Right lobe of liver (tissue), 6 donors: Measurements from ENCODE around the gene SWAP70. TPM values are rescaled to one million over a fixed set of nuclear protein-coding genes. Genes with fewer than 3 reads are reported as not detected.
A peak's percentile ranks its signal among the peaks of the same experiment; 100 is the strongest.

Experiments used
- ATAC-seq, 4 donors: fragments of 200-7000 bp; cut with Tn5 transposase; one replicate each; pipeline ENCODE4 v1.9.1; 2020; ENCODE audit warnings: mild to moderate bottlenecking in 4 of 4, moderate library complexity in 4 of 4
- DNase-seq, 3 donors: peaks; one replicate each; pipeline ENCODE4 v3.0.0-alpha.2; 2020
- H3K27ac ChIP-seq, 3 donors: fragments of 200-600 bp; one replicate each; pipeline ENCODE4 v1.8.0; 2022
- H3K27me3 ChIP-seq, 2 donors: fragments of 200-600 bp; one replicate each; pipeline ENCODE4 v1.8.0; 2022
- H3K36me3 ChIP-seq, 4 donors: fragments of 200-600 bp; sonication (generic) in 1 of 4; one replicate each; pipeline versions ENCODE4 v1.5.1 to v1.8.0; 2017 to 2022; ENCODE audit warnings: control low read depth in 1 of 4
- H3K4me1 ChIP-seq, 4 donors: fragments of 200-600 bp; sonication (generic) in 1 of 4; one replicate each; pipeline versions ENCODE4 v1.5.1 to v1.8.0; 2017 to 2022; ENCODE audit warnings: control low read depth in 1 of 4
- H3K4me3 ChIP-seq, 3 donors: fragments of 200-600 bp; one replicate each; pipeline ENCODE4 v1.8.0; 2022
- H3K9me3 ChIP-seq, 4 donors: fragments of 200-600 bp; sonication (generic) in 1 of 4; one replicate each; pipeline versions ENCODE4 v1.5.1 to v1.8.0; 2017 to 2022; ENCODE audit warnings: control low read depth in 1 of 4
- POLR2A ChIP-seq: fragments of 450-650 bp; IDR thresholded peaks from one replicate; pipeline ENCODE4 v1.6.1; 2017; ENCODE audit warnings: antibody characterized with exemption, mild to moderate bottlenecking
- WGBS: methylation state at CpG from one replicate; pipeline ENCODE4 v1.1.6; 2018; ENCODE audit warnings: low coverage, low lambda C conversion rate; ENCODE audit not compliant: insufficient coverage; ENCODE audit errors: missing lambda C conversion rate; 5-methylcytosine and 5-hydroxymethylcytosine counted together
- intact Hi-C, 2 donors: fragments of 100-400 bp; cut with DNase I; formaldehyde crosslinking; loops; one replicate each; pipeline versions ENCODE4 v1.11.2 to v1.14.1; 2022
- total RNA-seq, 6 experiments: library from RNA; depleted of rRNA in 2 of 6; stranded (reverse); fragments of >200 nt in 2 of 6; fragmentation: NEBNext Ultra II Directional in 3 of 6; extraction: Animal tissue kit (Norgen Biotek cat#: 25700) in 3 of 6; gene quantifications; one replicate each; pipeline versions ENCODE4 v1.1.0 to v1.2.4, GENCODE V29; 2016 to 2023
- TF ChIP-seq, protein P1 (sequence below), 4 donors: fragments of 200-600 bp in 3 of 4; fragments of 450-650 bp in 1 of 4; IDR thresholded peaks; one replicate each; pipeline versions ENCODE4 v1.5.1 to v1.8.0; 2016 to 2022; ENCODE audit warnings: antibody characterized with exemption in 4 of 4, mild to moderate bottlenecking in 2 of 4
- donor health status: DM: no; HTN: yes; CAD: no.
- donor health status: DM: no; HTN: no; CAD: no.
- donor health status: DM: no; HTN: no; CAD: no.
- donor health status: DM: no; HTN: yes; CAD: no.
- donor health status: DM: no; HTN: yes; CAD: no.

The SWAP70 gene
- total RNA-seq, 6 experiments from 2014 or later: 3.2 to 13.5 (median 7.4) TPM

DNA sequence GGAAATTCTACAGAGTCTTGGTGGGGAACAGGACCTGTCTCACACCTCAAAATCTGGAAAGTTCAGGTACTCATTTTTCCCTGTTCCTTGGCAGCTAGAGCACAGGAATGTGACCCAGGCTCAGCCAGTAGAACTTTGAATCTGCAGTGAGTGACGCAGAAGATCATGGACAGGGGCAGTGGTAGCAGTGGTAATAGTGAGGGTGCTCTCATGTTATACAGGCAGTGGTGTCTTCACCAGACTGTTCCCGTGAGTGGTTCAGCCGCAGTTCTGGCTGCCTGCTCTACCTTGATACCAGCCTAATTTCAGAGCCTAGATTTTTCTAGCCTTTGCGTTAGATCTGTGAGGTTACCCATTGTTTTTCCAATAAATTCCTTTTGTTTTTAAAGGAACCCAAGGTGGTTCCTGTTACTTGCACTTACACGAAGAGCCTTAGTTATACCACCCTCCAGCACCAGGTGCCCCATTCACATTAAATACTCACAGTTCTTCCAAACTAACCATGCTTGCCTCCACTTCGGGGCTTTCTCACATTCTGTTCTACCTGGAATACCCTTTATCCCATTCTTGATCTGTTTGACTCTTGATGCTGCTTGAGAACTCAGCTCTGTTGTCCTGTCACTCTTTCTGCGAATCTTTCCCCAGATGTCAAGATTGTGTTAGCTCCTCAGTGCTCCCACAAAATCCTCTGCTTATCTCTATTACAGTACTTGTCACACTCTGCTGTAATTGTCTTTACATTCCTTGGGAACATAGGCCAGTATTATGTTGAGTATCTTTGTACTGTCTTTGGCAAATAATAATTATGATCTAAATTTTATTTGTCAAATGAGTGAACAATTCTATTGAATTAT is 47.8 kb downstream of the SWAP70 start:
- H3K9me3 ChIP-seq: no peaks in the 10 kb centered on the region
- ATAC-seq (no peak), DNase-seq (no peak)
- intact Hi-C loops: no loop called here
- H3K27me3 ChIP-seq: no peaks in the 10 kb centered on the region
- H3K4me1 ChIP-seq: no peaks in the 10 kb centered on the region
- no peak overlapping the region for H3K4me3 ChIP-seq
- whole genome bisulfite sequencing: 69% methylated on average over 6 of the region's 7 CpGs
- H3K36me3 ChIP-seq: no peaks in the 10 kb centered on the region
- TF ChIP-seq, protein P1, sequence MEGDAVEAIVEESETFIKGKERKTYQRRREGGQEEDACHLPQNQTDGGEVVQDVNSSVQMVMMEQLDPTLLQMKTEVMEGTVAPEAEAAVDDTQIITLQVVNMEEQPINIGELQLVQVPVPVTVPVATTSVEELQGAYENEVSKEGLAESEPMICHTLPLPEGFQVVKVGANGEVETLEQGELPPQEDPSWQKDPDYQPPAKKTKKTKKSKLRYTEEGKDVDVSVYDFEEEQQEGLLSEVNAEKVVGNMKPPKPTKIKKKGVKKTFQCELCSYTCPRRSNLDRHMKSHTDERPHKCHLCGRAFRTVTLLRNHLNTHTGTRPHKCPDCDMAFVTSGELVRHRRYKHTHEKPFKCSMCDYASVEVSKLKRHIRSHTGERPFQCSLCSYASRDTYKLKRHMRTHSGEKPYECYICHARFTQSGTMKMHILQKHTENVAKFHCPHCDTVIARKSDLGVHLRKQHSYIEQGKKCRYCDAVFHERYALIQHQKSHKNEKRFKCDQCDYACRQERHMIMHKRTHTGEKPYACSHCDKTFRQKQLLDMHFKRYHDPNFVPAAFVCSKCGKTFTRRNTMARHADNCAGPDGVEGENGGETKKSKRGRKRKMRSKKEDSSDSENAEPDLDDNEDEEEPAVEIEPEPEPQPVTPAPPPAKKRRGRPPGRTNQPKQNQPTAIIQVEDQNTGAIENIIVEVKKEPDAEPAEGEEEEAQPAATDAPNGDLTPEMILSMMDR (IDR thresholded peaks at IDR 0.05): no peak
- TF ChIP-seq POLR2A: no peak
- no peak overlapping the region for H3K27ac ChIP-seq

DNA sequence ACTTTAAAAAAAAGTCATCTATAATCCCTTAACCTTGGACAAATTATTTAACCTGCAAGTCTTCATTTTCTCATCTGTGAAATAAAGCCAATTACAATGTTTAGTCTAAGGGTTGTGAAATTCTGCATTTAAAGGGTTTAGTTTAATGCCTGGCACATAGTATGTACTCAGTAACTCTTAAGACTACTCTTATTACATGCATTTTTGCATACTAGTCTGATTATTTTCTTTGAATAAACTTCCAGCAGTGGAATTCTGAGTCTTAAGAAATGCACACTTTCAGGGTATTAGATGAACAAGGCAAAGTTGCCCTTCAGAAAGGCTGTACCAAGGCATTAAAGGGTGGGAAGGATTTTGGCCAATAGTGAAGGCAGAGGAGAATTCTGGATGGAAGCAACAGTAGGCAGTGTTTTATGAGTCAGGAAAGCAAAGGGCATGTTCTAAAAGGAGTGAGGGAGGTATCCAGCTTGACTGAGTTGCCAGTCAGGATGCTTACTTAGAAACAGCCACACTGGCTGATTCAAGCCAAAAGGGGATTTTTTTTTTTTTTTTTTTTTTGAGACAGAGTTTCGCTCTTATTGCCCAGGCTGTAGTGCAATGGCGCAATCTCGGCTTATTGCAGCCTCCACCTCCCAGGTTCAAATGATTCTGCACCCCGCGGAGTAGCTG is 50.5 kb downstream of the SWAP70 start:
- H3K27ac ChIP-seq: no peak overlapping the region
- H3K9me3 ChIP-seq: no peaks in the 10 kb centered on the region
- TF ChIP-seq, protein P1 (IDR thresholded peaks at IDR 0.05): no peak
- no peak for TF ChIP-seq POLR2A
- H3K4me1 ChIP-seq: no peaks in the 10 kb centered on the region
- H3K27me3 ChIP-seq: no peaks in the 10 kb centered on the region
- DNase-seq (no peak), ATAC-seq (no peak)
- no peaks in the 10 kb centered on the region for H3K36me3 ChIP-seq
- WGBS: 69% methylated on average over 5 of the region's 5 CpGs
- intact Hi-C loops: no loop called here
- H3K4me3 ChIP-seq: no peak overlapping the region

DNA sequence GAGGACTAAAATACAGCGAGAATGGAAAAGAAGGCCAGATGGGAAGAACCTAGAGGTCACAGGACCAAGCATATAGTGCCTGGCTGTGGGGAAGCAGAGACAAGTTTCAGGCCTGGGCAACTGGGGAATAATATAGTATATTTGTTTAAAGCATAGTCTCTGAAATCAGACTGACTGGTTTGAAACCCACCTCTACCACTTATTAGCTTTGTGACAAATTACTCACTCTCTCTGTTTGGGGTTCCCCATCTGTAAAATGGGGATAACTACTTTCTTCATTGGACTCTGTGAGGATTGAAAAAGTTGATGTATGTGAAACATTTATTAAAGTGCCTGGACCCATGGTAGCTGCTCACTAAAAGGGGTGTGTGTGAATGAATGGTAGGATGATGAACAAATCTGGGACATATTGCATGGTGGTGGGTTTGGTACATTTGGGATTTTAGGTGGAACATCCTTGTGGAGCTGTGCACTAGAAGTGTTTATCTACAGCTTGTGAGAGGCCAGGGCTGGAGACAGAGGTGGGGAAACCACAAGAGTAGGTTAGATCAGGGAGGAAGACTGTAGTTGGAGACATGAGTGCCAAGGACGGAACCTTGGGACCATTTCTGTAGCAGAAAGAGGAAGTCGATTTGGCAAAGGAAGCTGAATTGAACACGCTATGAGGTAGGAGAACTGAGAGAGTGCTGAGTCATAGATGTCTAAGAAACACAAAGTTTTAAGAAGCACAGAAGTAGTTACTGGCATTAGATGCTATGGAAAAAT is 52.6 kb downstream of the SWAP70 start:
- 50% methylated on average over 3 of the region's 4 CpGs for WGBS
- no peaks in the 10 kb centered on the region for H3K4me1 ChIP-seq
- TF ChIP-seq POLR2A: no peak
- TF ChIP-seq, protein P1 (IDR thresholded peaks at IDR 0.05): no peak
- no peaks in the 10 kb centered on the region for H3K9me3 ChIP-seq
- H3K27me3 ChIP-seq: no peaks in the 10 kb centered on the region
- H3K36me3 ChIP-seq: no peaks in the 10 kb centered on the region
- ATAC-seq (peak; percentile 69 to 82 (median 80)), DNase-seq (no peak)
- H3K4me3 ChIP-seq: no peak overlapping the region
- peak overlapping the region in 1 of 3 donors; percentile 19 for H3K27ac ChIP-seq
- intact Hi-C loops: no loop called here

DNA sequence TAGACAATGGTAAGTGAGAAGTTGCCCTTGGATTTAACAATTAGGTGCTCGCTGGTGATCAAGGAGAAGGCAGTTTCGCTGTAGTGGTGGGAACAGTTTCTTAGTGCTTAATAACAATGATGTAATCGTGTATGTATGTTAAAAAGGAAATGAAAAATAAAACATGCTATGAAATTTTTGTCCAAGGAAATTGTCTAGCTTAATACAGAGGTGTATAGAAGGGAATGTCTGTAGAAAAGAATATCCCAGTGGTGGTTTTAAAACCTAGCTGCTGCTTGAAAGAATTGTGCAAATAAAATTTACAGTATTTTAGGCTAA is 53.1 kb downstream of the SWAP70 start:
- H3K9me3 ChIP-seq: no peaks in the 10 kb centered on the region
- H3K27ac ChIP-seq: peak overlapping the region in 1 of 3 donors; percentile 19
- no peaks in the 10 kb centered on the region for H3K4me1 ChIP-seq
- H3K4me3 ChIP-seq: no peak overlapping the region
- no peak for DNase-seq
- no peak for TF ChIP-seq POLR2A
- TF ChIP-seq, protein P1 (IDR thresholded peaks at IDR 0.05): no peak
- intact Hi-C loops: no loop called here
- WGBS: 66% methylated on average over 3 of the region's 3 CpGs
- ATAC-seq: no peak
- no peaks in the 10 kb centered on the region for H3K27me3 ChIP-seq
- H3K36me3 ChIP-seq: no peaks in the 10 kb centered on the region
